K562 (cell line): ENCODE measurements around the gene CCDC28B. TPM values are rescaled to one million over a fixed set of nuclear protein-coding genes. Genes with fewer than 3 reads are reported as not detected.

ENCODE experiments used
- ATF3 ChIP-seq, 2 experiments: fragments of 450-650 bp in 1 of 2; sonication (generic) in 1 of 2; formaldehyde crosslinking in 1 of 2; IDR thresholded peaks in 1 of 2; conservative IDR thresholded peaks in 1 of 2; 2 replicates each; pipeline versions ENCODE4 v1.6.1 to v1.8.1; 2016 to 2023; ENCODE audit warnings: mild to moderate bottlenecking in 2 of 2, moderate library complexity in 2 of 2, inconsistent platforms in 1 of 2, missing genetic modification reagents in 1 of 2
- DDX20 ChIP-seq: fragments of 450-650 bp; IDR thresholded peaks from 2 replicates; pipeline ENCODE4 v1.6.1; 2016; ENCODE audit warnings: missing genetic modification characterization, low read depth, mild to moderate bottlenecking, missing compliant biosample characterization, moderate library complexity
- FIP1L1 ChIP-seq: fragments of 200-400 bp; formaldehyde crosslinking; IDR thresholded peaks from 2 replicates; pipeline ENCODE4 v1.6.1; 2018; ENCODE audit warnings: mild to moderate bottlenecking, low read depth, low read length; ENCODE audit not compliant: poor library complexity, severe bottlenecking
- FOXP1 ChIP-seq: sonication (generic); formaldehyde crosslinking; IDR thresholded peaks from 2 replicates; pipeline ENCODE4 v1.8.0; 2022; ENCODE audit warnings: mild to moderate bottlenecking, missing genetic modification reagents
- GATA2 ChIP-seq: sonication (generic); formaldehyde crosslinking; IDR thresholded peaks from 2 replicates; pipeline ENCODE4 v1.4.0; 2020; ENCODE audit warnings: mild to moderate bottlenecking, missing genetic modification reagents
- HDAC8 ChIP-seq: fragments of 450-650 bp; IDR thresholded peaks from 2 replicates; pipeline ENCODE4 v1.6.1; 2016; ENCODE audit warnings: mild to moderate bottlenecking, missing genetic modification characterization, moderate library complexity, missing compliant biosample characterization
- KLF1 ChIP-seq: fragments of 450-650 bp; IDR thresholded peaks from 2 replicates; pipeline ENCODE4 v1.6.1; 2016; ENCODE audit warnings: missing genetic modification characterization, missing compliant biosample characterization
- MEIS2 ChIP-seq: fragments of 450-650 bp; IDR thresholded peaks from 2 replicates; pipeline ENCODE4 v1.6.1; 2014; ENCODE audit warnings: mild to moderate bottlenecking; ENCODE audit not compliant: partially characterized antibody
- NR2C2 ChIP-seq, 2 experiments: fragments of 200-800 bp in 1 of 2; sonication (Bioruptor generic) in 1 of 2; sonication (generic) in 1 of 2; formaldehyde crosslinking in 1 of 2; IDR thresholded peaks; 2 replicates each; pipeline versions ENCODE4 v1.6.1 to v1.8.0; 2016 to 2022; ENCODE audit warnings: mild to moderate bottlenecking in 1 of 2, missing compliant biosample characterization in 1 of 2, missing genetic modification characterization in 1 of 2, missing genetic modification reagents in 1 of 2
- PCBP1 ChIP-seq: fragments of 200-400 bp; formaldehyde crosslinking; IDR thresholded peaks from 2 replicates; pipeline ENCODE4 v1.6.1; 2018; ENCODE audit warnings: mild to moderate bottlenecking, low read depth, low read length; ENCODE audit not compliant: poor library complexity, severe bottlenecking
- RBFOX2 ChIP-seq: fragments of 200-400 bp; formaldehyde crosslinking; IDR thresholded peaks from 2 replicates; pipeline ENCODE4 v1.6.1; 2017; ENCODE audit warnings: low read depth, mild to moderate bottlenecking, low read length, moderate library complexity
- SFPQ ChIP-seq: fragments of 200-400 bp; formaldehyde crosslinking; IDR thresholded peaks from 2 replicates; pipeline ENCODE4 v1.6.1; 2017; ENCODE audit warnings: mild to moderate bottlenecking, low read depth, low read length, moderate library complexity
- SIN3B ChIP-seq: fragments of 450-650 bp; IDR thresholded peaks from 2 replicates; pipeline ENCODE4 v1.6.1; 2017; ENCODE audit warnings: low read depth, mild to moderate bottlenecking, moderate library complexity
- THRB ChIP-seq: fragments of 450-650 bp; formaldehyde crosslinking; conservative IDR thresholded peaks from 2 replicates; pipeline ENCODE4 v1.4.0; 2022; ENCODE audit warnings: mild to moderate bottlenecking, missing genetic modification characterization
- ZBTB7A ChIP-seq: IDR thresholded peaks from 2 replicates; pipeline ENCODE4 v1.6.1; 2011; ENCODE audit warnings: low read depth, mild to moderate bottlenecking, low read length, moderate library complexity, borderline replicate concordance; ENCODE audit not compliant: control insufficient read depth
- ZFX ChIP-seq: sonication (generic); formaldehyde crosslinking; IDR thresholded peaks from 2 replicates; pipeline ENCODE4 v1.8.0; 2022; ENCODE audit warnings: mild to moderate bottlenecking, missing genetic modification reagents, moderate library complexity
- ZNF165 ChIP-seq: fragments of 250-450 bp; sonication (Bioruptor Pico); IDR thresholded peaks from 2 replicates; pipeline ENCODE4 v1.4.0; 2020; ENCODE audit warnings: borderline replicate concordance
- ZNF398 ChIP-seq: fragments of 250-450 bp; sonication (Bioruptor Pico); IDR thresholded peaks from 2 replicates; pipeline ENCODE4 v1.8.0; 2021; ENCODE audit warnings: moderate library complexity, mild to moderate bottlenecking, inconsistent platforms
- ZNF76 ChIP-seq: fragments of 250-450 bp; sonication (Bioruptor Pico); IDR thresholded peaks from 2 replicates; pipeline ENCODE4 v1.4.0; 2020; ENCODE audit warnings: mild to moderate bottlenecking, moderate library complexity, borderline replicate concordance
- polyA plus RNA-seq, 8 experiments: library from polyadenylated mRNA; depleted of rRNA in 4 of 8; stranded (reverse) in 5 of 8; unstranded in 3 of 8; fragments of >200 nt; fragmentation: Nextera tagmentation in 2 of 8; fragmentation: Illumina TruSeq in 1 of 8; extraction: Ambion mirVana in 2 of 8; extraction: Trizol in 1 of 8; gene quantifications; 2 replicates each; pipeline versions ENCODE4 v1.2.1 to v1.2.3, GENCODE V29; 2011 to 2014; ENCODE audit warnings: inconsistent platforms in 1 of 8, missing spikeins in 1 of 8
- total RNA-seq, 7 experiments: library from RNA; depleted of rRNA in 6 of 7; stranded (reverse); fragments of >200 nt in 6 of 7; fragmentation: Illumina TruSeq in 2 of 7; extraction: Trizol in 2 of 7; gene quantifications; 2 replicates each; pipeline versions ENCODE4 v1.2.1 to v1.2.3, GENCODE V29; 2011 to 2021; ENCODE audit warnings: low replicate concordance in 1 of 7

The CCDC28B gene
- total and polyA plus RNA-seq, 9 of the 15 experiments (the other 6 are each of a cell fraction or from before 2014, with no cell fraction given): 5.7 to 54.5 (median 31.7) TPM

- TF ChIP-seq NR2C2 (CRISPR knock-in tag; IDR thresholded peaks at IDR 0.05) (peak; percentile 80; the same call in 1 of the 2 replicates), NR2C2 (tag; IDR thresholded peaks at IDR 0.05) (peak; percentile 93), RBFOX2 (peak; percentile 97), HDAC8 (tag) (peak; percentile 87), ATF3 (IDR thresholded peaks at IDR 0.05) (no peak), ATF3 (CRISPR knock-in tag; conservative IDR thresholded peaks at IDR 0.05) (0 out of 2 replicates have a peak, but pooled peaks have one; percentile 78), SFPQ (no peak), ZNF76 (CRISPR knock-in tag) (0 out of 2 replicates have a peak, but pooled peaks have one; percentile 17), THRB (CRISPR knock-in tag) (no peak; the same call in none of the 2 replicates), GATA2 (CRISPR knock-in tag) (no peak), PCBP1 (peak; percentile 95), FOXP1 (CRISPR knock-in tag) (peak; percentile 82), ZBTB7A (peak; percentile 80; the same call in 1 of the 2 replicates), ZNF165 (CRISPR knock-in tag) (no peak), SIN3B (peak; percentile 77), ZFX (CRISPR knock-in tag) (peak; percentile 73), ZNF398 (CRISPR knock-in tag) (no peak), MEIS2 (peak; percentile 77), KLF1 (tag) (peak; percentile 91), DDX20 (0 out of 2 replicates have a peak, but pooled peaks have one; percentile 10), FIP1L1 (peak; percentile 89)
Measured at GRCh38 chr1:32179443-32180185, 20.8 kb upstream of the CCDC28B start, which contains the start of gene TXLNA (continued).
